HG02571 (cell line): Measurements from ENCODE around the gene RAB44.

Source experiments
- ATAC-seq: cut with Tn5 transposase; IDR thresholded peaks from one replicate; pipeline ENCODE4 v1.9.1; 2021; ENCODE audit warnings: mild to moderate bottlenecking, moderate library complexity; ENCODE audit not compliant: unreplicated experiment

RAB44 gene

GRCh38 chr6:36766399-36766945 is 68.8 kb downstream of the RAB44 start:
- ATAC-seq: no peak

GRCh38 chr6:36769183-36769675 is 71.6 kb downstream of the RAB44 start:
- ATAC-seq: no peak

- no peak for ATAC-seq
These were observed 72.3 kb downstream of the RAB44 start for GRCh38 chr6:36769676-36770499.

DNA sequence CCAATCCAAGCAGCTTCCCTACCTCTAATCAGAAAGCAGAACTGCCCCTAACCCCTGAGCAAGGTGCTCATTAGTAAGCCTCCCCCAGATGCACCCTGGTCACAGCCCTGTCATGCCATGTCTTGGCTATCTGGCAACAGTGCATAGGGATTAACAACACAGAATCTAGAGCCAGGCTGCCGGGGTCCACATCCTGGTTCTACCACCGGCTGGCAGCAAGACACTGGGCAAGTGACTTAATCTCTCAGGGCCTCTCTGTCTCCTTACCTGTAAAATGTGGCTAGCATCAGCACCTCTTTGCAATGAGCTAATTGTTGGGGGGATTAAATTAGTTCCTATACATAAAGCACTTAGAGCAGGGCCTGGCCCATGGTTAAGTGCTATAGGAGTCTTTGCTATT is 73.5 kb downstream of the RAB44 start:
- no peak for ATAC-seq

DNA sequence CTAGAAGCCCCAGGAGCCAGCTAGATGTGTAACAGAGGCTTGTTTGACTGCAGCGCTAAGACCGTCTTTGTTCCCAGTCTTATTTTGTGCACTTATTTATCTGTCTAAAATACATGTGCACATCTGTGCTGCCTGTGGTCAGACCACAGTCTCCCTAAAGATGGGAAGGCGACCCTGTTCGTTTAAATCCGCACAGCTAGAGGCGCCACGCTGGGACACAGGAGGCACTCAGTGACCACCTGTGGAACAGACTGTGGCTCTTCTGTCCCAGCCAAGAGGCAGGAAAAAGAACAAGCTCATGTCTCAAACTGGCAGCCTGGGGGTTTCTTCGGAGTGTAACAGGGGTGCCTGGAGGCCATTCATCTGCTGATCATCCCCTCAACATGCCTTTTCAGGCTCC is 74.8 kb downstream of the RAB44 start:
- no peak for ATAC-seq

DNA sequence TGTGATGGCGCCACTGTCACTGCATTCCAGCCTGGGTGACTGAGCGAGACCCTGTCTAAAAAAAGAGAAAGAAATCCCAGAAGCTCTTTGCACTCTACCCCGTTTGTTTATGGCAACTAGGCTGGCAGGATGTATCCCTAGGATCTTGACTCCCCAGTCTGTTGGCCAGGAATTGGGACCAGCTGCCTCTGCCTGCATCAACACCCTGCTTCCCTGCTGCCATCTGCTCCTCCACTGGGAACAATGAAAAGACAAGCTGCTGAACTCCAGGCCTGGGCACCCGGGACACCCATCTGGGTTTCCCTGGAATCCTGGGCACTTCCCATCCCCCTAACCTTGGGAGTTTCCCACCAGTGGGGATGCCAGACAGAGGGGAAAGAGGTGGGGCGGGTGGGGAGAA is 76.7 kb downstream of the RAB44 start:
- ATAC-seq: no peak

GRCh38 chr6:36776167-36776566 is 78.5 kb downstream of the RAB44 start:
- ATAC-seq: no peak

DNA sequence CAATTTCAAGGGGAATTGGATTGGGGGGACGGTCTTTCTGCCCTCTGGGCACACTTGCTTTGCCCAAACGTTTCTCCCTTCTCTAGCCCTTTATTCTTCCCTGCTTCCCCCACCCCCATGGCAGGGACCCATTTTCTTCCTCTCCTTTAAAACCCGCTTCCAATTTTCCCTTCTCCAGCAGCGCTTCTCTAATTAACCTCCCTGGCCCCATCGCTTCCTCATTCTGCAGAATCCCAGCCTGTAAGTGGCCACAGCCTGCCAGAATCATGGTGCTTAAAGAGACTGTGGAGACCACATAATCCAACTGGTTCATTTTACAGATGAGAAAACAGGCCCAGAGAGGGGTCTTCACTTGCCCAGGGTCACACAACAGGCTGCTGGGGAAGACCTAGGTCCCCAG is 80.2 kb downstream of the RAB44 start:
- ATAC-seq: no peak

- no peak for ATAC-seq
These were observed 81.6 kb downstream of the RAB44 start for GRCh38 chr6:36779227-36779626.

- no peak for ATAC-seq
These were observed 83.0 kb downstream of the RAB44 start for GRCh38 chr6:36780442-36781177.

DNA sequence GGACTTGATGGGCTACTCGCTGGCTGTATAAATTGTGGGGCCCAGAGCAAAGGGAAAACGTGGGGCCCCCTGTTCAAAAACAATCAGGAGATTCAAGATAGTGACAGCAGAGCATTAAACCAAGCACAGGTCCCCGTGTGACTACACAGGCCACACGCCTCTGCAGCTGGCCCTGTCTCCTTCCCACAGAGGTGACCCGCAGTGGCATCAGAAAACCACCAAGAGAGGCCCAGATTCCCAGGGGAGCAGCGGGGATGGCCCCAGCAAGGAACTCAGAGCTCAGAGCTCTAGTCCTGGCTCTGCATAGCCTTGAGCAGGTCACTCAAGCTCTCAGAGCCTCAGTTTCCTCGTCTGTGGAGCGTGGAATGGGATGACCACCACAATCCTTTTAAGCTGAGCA is 84.0 kb downstream of the RAB44 start:
- no peak for ATAC-seq
